HG03159 (cell line): Measurements from ENCODE around the gene UBE2V1.
"Not testable (repeated sequence)": the region's sequence is repeated elsewhere in the genome, so short reads cannot be mapped to it uniquely, and the experiment has no call there.

Source experiments
- ATAC-seq: cut with Tn5 transposase; IDR thresholded peaks from one replicate; pipeline ENCODE4 v1.9.1; 2021; ENCODE audit warnings: mild to moderate bottlenecking, moderate library complexity; ENCODE audit not compliant: unreplicated experiment

The UBE2V1 gene

DNA sequence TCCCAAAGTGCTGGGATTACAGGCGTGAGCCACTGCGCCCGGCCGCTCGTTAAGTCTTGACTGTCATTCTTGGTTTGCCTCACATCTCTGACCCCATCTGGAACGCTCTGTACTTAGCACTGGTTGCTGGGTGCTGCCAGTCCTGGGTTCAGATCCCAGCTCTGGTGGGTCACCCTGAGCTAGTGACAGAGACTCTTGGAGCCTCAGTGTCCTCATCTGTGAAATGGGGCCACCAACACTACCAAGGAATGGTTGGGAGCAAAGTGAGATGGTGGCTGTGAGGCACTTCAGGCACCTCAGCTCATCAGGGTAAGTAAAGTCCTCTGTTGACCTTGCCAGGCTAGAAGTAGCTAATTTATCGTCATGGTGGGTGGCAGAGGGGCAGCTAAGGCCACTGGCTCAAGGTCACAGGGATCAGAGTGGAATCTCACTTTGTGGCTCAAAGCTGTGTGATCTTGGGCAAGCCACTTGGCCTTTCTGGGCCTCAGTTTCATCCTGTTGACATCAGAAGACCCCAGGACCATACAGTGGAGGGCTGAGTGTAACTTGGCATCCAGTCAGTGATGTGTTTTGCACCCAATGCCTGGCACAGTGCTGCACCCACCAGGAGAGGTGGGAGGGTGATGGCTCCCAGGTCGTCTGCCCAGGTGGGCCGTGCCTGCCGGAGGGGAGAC lies 46.7 kb downstream of the UBE2V1 start:
- no peak for ATAC-seq

DNA sequence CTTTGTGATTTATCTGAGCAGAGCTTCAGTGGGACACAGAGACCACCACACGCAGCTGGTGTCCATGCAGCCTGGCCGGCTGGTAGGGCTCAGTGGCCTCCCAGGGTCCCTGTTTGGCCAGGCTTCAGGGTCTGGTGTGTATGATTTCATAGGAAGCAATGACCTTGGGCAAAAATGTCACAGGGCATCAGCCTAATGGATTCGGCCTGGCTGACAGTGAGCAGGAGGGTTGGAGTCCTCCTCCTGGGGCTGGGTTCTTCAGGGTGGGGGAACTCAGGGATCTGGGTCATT lies 47.7 kb downstream of the UBE2V1 start:
- ATAC-seq: no peak

DNA sequence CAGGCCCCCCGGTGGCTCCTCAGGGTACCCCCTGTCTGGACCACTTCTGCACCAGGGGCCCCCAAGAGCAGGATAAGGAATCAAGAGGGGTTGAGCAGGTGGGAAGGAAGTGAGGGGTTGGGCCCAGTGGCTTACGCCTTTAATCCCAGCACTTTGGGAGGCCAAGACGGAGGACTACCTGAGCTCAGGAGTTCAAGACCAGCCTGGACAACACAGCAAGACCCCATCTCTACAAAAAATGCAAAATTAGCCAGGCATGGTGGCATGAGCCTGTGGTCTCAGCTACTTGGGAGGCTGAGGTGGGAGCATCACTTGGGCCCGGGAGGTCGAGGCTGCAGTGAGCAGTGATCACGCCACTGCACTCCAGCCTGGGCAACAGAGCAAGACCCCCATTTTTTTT lies 49.2 kb downstream of the UBE2V1 start:
- ATAC-seq: not testable (repeated sequence)

DNA sequence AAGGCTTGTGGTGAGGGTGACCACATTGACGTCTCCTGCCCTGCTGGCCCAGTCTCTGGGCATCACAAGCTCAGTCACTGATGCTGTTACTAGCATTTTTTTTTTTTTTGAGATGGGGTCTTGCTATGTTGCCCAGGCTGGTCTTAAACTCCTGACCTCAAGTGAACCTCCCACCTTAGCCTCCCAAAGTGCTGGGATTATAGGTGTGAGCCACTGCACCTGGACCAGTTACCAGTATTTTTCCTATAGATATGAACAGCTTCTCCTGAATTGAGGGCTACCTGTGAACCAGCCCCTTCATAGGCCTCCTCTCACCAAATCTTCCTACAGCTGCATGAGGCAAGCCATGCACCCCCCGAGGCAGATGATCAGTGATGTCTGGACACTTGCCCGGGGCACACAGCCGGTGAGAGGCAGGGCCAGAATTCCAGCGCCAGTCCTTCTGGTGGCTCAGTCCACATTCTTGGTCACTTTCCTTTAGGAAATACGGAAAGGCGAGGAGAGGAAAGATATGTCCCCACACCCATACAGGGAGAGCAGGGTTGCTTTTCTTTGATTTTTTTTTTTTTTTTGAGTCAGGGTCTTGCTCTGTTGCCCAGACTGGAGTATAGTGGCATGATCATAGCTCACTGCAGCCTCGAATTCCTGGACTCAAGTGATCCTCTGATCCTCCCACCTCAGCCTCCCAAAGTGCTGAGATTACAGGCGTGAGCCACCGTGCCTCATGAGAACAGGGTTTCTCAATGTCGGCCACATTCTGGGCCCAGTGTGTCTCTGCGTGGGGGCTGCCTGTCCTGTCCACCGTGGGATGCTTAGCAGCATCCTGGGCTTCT lies 50.7 kb downstream of the UBE2V1 start:
- ATAC-seq: no peak

DNA sequence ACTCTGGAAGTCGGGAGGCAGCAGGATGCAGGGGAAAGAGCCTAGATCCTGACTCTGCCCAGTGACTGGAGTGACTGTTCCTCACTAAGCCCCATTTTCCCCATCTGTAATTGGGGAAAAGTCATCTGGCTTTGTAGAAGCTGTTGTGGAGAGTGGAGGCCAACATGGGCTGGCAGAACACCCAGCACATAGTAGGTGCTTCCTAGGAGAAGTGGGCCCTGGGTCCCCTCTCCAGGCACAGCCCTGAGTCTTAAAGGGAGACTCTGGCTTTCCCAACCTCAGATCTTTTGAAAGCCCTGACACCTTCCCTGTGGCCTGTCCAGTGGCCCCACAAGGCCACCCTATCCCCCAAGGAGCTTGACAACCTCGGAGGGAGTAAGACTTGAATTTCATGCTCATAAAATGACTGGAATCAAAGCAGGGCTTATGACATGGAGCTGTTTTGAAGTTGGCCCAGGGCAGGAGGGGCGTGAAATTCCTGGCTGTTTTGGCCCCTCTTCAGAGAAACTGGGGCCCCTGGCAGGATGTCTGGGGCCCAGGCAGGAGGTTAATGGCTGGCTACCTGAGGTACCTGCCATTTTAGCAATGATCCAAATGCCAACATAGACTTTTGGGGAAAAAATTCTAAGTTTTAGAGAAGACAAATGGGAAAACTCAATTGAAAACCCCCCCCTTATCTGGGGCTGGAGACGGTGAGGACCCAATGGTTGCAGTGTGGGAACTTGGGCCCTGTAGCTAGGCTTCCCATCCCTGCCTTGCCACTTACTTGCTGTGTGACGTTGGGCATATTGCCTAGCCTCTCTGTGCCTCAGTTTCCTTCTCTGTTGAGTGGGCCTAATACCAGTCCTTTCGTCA lies 51.6 kb downstream of the UBE2V1 start:
- no peak for ATAC-seq

GRCh38 chr20:50058662-50059402 lies 54.1 kb downstream of the UBE2V1 start:
- ATAC-seq: no peak

GRCh38 chr20:50057714-50058053 lies 55.3 kb downstream of the UBE2V1 start:
- ATAC-seq: no peak

DNA sequence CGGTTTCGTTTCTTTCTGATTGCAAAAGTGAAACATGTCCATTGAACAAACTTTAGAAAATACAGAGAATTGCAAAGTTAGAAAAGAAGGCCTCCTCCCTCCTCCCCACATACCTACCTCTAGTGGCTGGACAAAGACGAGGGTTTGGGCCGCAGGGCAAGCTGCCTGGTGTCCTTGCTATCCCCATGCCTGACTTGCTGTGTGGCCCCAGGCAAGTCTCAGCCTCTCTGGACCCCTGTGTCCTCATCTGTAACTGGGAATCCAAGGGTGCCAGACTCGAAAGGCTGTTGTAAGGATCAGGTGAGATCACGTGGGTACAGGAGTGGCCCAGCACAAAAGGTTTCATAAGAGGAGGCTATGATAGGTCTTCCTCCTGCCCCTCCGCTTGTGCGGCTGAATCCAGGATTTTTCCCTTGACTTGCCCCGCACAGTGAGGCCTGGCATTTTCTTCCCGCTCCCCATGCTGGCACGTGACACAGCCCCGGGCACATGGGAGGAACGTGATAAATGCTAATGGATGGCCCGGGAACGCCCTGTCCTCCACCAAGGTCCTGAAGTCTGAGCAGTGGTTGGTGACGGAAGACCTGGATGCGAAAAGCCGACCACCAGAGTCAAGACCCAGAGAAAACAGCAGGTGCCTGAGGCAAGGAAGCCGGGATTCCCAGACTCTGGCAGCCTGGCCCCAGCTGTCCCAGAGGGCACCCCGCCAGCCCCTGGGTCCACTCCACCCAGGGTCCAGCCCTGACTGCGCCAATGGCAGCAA lies 55.8 kb downstream of the UBE2V1 start:
- ATAC-seq: no peak

GRCh38 chr20:50056408-50056926 lies 56.5 kb downstream of the UBE2V1 start:
- no peak for ATAC-seq

GRCh38 chr20:50055524-50056083 lies 57.3 kb downstream of the UBE2V1 start:
- no peak for ATAC-seq

DNA sequence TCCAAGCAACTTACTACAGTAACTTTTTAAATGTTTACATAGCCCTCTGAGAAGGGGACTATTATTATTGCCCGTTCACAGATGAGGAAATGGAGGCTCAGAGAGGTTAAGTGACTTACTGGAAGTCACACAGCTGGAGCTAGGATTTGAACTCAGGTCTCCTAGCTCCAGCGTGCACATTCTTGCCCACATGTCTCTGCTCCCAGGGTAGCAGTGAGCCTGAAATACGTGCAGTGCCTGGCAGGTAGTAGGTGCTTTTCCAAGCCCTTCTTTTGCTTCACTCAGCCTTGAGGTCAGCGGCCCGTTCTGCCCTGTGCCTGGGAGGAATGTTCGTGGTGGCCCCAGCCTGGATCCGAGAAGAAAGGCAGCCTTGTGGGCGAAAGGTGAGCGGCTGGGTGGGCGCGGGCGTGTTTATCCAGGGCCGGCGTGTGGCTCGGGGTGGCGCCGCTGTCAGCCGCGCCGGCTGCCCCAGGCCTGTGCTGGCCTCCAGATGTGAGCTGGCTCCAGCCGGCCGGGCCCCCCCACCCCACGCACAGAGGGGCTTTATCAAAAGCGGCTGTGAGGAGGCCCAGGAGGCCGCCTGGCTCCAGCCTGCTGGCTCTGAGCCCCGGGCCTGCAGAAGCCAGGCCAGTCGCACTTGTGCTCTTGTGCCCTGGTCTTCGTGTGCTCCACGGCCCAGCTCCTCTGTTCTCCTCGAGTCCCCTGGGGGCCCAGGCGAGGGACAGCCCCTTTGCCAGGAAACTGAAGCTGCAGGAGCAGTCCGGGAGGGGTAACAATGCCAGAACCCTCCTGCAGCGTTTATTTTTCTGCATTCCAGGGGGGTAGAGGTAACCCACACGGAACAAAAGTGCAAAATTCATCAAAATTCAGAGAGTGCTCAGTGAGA lies 58.1 kb downstream of the UBE2V1 start:
- ATAC-seq: no peak

GRCh38 chr20:50054231-50054547 lies 58.8 kb downstream of the UBE2V1 start:
- ATAC-seq: no peak

DNA sequence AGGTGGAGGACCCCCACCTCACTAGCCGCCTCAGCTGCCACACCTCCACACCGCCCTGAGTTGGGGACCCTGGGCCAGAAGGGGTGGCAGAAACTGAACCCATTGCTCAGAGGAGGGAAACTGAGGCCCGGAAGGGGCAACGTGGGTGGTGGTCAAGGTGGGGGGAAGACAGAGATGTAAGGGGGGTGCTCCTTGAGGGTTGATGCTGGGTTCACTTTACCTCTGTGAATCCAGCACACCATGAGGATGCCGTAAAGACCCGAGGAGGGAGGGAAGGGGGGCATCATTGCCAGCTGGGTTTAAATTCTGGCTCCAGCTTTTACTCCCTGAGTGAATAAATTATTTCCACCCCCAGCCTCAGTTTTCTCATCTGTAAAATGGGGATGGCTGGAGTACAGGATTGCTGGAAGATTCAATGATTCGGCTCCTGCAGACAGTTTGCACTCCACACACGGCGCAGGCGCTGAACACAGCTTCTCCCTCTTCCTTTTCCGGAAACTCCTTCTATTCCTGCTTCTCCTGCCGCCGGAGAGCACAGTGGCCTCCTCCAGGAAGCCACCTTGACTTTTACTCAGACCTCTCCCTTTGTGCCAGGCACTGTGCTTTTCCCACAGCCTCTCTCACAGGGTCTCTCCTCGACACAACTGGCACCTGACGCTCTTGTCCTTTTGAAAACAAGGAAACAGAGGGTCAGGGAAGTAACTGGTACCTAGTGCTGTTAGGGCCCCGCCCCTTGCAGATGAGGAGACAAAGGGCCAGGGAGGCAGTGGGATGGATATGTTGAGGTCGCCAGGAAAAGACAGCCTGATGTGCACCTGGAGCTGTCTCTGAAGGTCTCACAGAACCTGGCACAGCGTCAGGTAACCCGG lies 59.4 kb downstream of the UBE2V1 start:
- no peak for ATAC-seq

DNA sequence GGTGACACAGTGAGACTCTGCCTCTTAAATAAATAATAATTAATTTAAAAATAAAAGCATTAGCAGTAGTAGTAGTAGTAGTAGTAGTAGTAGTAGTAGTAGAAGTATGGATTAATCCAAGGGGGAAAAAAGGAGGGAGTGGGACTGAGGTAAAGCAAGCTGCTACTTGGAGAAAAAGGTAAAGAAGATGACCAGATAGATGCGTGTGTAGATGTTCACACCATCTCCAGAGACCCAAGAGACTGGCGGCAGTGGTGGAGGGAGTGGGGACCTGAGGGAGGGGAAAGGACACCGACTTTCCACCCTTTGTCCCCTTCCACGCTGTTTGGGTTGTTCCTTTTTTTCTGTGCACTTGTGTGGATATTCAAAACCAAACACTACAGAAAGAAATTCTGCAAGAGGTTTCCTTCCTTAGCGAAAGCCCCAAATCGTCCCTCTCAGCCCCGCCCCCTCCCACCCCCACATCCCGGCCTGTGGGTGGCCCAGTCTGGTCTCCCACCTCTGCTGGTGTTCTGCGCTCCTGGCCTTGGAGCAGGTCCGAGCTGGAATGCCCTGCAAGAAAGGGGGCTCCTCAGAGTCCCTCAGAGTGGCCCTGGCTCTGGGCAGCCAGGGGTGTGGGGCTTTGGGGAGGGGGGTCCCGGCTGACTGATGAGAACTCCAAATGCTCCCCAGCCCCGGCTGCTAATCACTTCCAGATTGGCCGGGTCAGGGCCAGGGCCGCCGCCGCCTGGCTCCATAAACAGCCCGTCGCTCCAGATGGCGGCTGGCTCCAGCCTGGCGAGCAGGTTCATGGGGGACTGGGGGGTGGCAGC lies 60.2 kb downstream of the UBE2V1 start:
- no peak for ATAC-seq

GRCh38 chr20:50050660-50051308 lies 62.2 kb downstream of the UBE2V1 start:
- ATAC-seq: no peak

GRCh38 chr20:50050214-50050613 lies 62.7 kb downstream of the UBE2V1 start:
- no peak for ATAC-seq
